ENCODE data around the gene ALK. TPM values are rescaled to one million over a fixed set of nuclear protein-coding genes. Genes with fewer than 3 reads are reported as not detected.

ALK gene
- total RNA-seq, 1 experiment from 2014 or later: not detected

DNA sequence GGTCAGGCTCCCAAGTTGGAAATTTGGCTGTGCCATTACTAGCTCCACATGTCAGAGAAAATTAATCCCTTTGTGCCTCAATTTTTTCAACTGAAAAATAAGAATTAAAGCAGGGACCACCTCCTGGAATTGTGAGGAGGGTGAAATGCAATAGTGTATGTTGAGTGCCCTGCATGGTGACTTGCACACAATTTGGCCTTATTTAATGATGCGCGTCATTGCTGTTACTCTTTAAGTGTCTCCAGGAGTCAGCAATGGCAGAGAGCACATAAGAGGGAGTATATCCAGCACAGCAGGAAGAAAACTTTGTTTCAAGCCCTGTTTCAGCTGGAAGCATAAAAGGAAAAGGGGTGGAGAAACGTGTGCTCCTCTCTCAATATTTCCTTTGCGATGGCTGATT lies 215.8 kb downstream of the ALK start:
- H3K79me1 ChIP-seq (ENCODE audit: insufficient read depth, low read depth, low read length, poor library complexity, severe bottlenecking): no peaks in the 10 kb centered on the region
- no CpG with 5 or more reads among the region's 4 CpGs for WGBS (ENCODE audit: extremely low coverage, insufficient read length, low lambda C conversion rate)

More for the DNA sequence above, 215.8 kb downstream of the ALK start:
- no peak overlapping the region for H3K4ac ChIP-seq (ENCODE audit: low read depth, low read length)
- no peak overlapping the region for H4K8ac ChIP-seq (replicated peaks; ENCODE audit: insufficient read length, low read depth, low read length)
- no peak overlapping the region for H3T11ph ChIP-seq (ENCODE audit: low read length)
- TF ChIP-seq, protein P1, sequence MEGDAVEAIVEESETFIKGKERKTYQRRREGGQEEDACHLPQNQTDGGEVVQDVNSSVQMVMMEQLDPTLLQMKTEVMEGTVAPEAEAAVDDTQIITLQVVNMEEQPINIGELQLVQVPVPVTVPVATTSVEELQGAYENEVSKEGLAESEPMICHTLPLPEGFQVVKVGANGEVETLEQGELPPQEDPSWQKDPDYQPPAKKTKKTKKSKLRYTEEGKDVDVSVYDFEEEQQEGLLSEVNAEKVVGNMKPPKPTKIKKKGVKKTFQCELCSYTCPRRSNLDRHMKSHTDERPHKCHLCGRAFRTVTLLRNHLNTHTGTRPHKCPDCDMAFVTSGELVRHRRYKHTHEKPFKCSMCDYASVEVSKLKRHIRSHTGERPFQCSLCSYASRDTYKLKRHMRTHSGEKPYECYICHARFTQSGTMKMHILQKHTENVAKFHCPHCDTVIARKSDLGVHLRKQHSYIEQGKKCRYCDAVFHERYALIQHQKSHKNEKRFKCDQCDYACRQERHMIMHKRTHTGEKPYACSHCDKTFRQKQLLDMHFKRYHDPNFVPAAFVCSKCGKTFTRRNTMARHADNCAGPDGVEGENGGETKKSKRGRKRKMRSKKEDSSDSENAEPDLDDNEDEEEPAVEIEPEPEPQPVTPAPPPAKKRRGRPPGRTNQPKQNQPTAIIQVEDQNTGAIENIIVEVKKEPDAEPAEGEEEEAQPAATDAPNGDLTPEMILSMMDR (conservative IDR thresholded peaks at IDR 0.05): no peak
- no peak overlapping the region for H3K4me2 ChIP-seq (ENCODE audit: insufficient read depth, insufficient read length, low read length)
- Mint-ChIP-seq H3K27me3 (ENCODE audit: low read depth) (no peaks in the 10 kb centered on the region; the same call in 1 of the 2 replicates), H3K4me1 (peaks cover 3 to 10% of the 10 kb centered on the region in 2 experiments; a peak in 2 of 4 replicates), H3K27ac (no peak overlapping the region), H3K4me3 (no peak overlapping the region), H3K9me3 (no peaks in the 10 kb centered on the region), H3K36me3 (ENCODE audit: insufficient read depth in 1 of 3, low read depth in 3 of 3) (no peaks in the 10 kb centered on the region)
- H3K4me1 ChIP-seq (ENCODE audit: insufficient read depth, low read length): no peaks in the 10 kb centered on the region
- no peaks in the 10 kb centered on the region for H3K23me2 ChIP-seq (ENCODE audit: insufficient read length, low read depth, low read length, poor library complexity, severe bottlenecking)
- H2AFZ ChIP-seq (ENCODE audit: low read length): no peak overlapping the region
- H3K27ac ChIP-seq (ENCODE audit: insufficient read length, low read depth, low read length): no peak overlapping the region
- no peak overlapping the region for H4K5ac ChIP-seq (ENCODE audit: insufficient read length, low read depth, low read length)
- H3K23ac ChIP-seq (ENCODE audit: insufficient read length, low read depth, low read length): no peak overlapping the region
- H4K20me1 ChIP-seq (ENCODE audit: control insufficient read depth, insufficient read depth, insufficient read length): no peaks in the 10 kb centered on the region
- H2BK20ac ChIP-seq (ENCODE audit: low read depth, low read length, poor library complexity, severe bottlenecking): no peak overlapping the region
- no peak overlapping the region for H2BK12ac ChIP-seq (ENCODE audit: insufficient read length, low read depth, low read length)
- H3K9me3 ChIP-seq (ENCODE audit: control insufficient read depth, low read depth, low read length): no peaks in the 10 kb centered on the region
- H3K18ac ChIP-seq (ENCODE audit: insufficient read length, low read depth, low read length): no peak overlapping the region
- H3K79me2 ChIP-seq (ENCODE audit: insufficient read depth, low read length): no peaks in the 10 kb centered on the region
- no peaks in the 10 kb centered on the region for H3K27me3 ChIP-seq (ENCODE audit: insufficient read depth, low read length)
- H2BK120ac ChIP-seq (ENCODE audit: low read depth, low read length, poor library complexity, severe bottlenecking): no peak overlapping the region
- H2BK15ac ChIP-seq (ENCODE audit: low read depth, low read length): no peak overlapping the region
- H3K14ac ChIP-seq (ENCODE audit: insufficient read depth, low read length): no peak overlapping the region
- H3K9ac ChIP-seq (ENCODE audit: extremely low read depth, insufficient read length, low read length): no peak overlapping the region
- DNase-seq: no peak
- H4K91ac ChIP-seq (ENCODE audit: insufficient read length, low read depth, low read length): no peak overlapping the region
- no peak overlapping the region for H3K56ac ChIP-seq (ENCODE audit: insufficient read length, low read depth, low read length)
- no peak overlapping the region for H2AK5ac ChIP-seq (ENCODE audit: insufficient read length, low read length)
- no peak overlapping the region for H2BK5ac ChIP-seq (ENCODE audit: insufficient read length, low read length)
